HG03066 (cell line): ENCODE results near the gene TUSC2.
A peak's percentile ranks its signal among the peaks of the same experiment; 100 is the strongest.
"Not testable (repeated sequence)": the region's sequence is repeated elsewhere in the genome, so short reads cannot be mapped to it uniquely, and the experiment has no call there.

ENCODE experiments used
- ATAC-seq: cut with Tn5 transposase; IDR thresholded peaks from one replicate; pipeline ENCODE4 v1.9.1; 2021; ENCODE audit warnings: low read depth; ENCODE audit not compliant: unreplicated experiment

Gene TUSC2

GRCh38 chr3:50297384-50297775 lies 30.6 kb downstream of the TUSC2 start:
- ATAC-seq = no peak

- ATAC-seq = no peak
Measured at GRCh38 chr3:50296721-50297383, 31.2 kb downstream of the TUSC2 start.

- no peak for ATAC-seq
Measured at GRCh38 chr3:50295553-50296431, 32.2 kb downstream of the TUSC2 start.

- ATAC-seq = no peak
Measured at GRCh38 chr3:50294492-50295403, 33.3 kb downstream of the TUSC2 start.

GRCh38 chr3:50294089-50294488 lies 33.9 kb downstream of the TUSC2 start:
- ATAC-seq = no peak

GRCh38 chr3:50293079-50293801 lies 34.8 kb downstream of the TUSC2 start:
- no peak for ATAC-seq

GRCh38 chr3:50292159-50293078 lies 35.6 kb downstream of the TUSC2 start, which contains the start of gene IFRD2:
IFRD2 (minus strand) TSS chr3:50292429; CDS start chr3:50292274, 155 bp downstream.
- ATAC-seq = peak; percentile 97

GRCh38 chr3:50290161-50290641 lies 37.8 kb downstream of the TUSC2 start:
- ATAC-seq = no peak

GRCh38 chr3:50289130-50289529 lies 38.9 kb downstream of the TUSC2 start:
- no peak for ATAC-seq

GRCh38 chr3:50288387-50289007 lies 39.5 kb downstream of the TUSC2 start:
- no peak for ATAC-seq

GRCh38 chr3:50287262-50287661 lies 40.8 kb downstream of the TUSC2 start:
- no peak for ATAC-seq

GRCh38 chr3:50286322-50287227 lies 41.4 kb downstream of the TUSC2 start:
- no peak for ATAC-seq

GRCh38 chr3:50284121-50284520 lies 43.9 kb downstream of the TUSC2 start:
- not testable (repeated sequence) for ATAC-seq

- ATAC-seq = no peak
Measured at GRCh38 chr3:50279255-50280016, 48.6 kb downstream of the TUSC2 start.

- no peak for ATAC-seq
Measured at GRCh38 chr3:50278880-50279224, 49.2 kb downstream of the TUSC2 start, which contains the start of gene LSMEM2. LSMEM2 (plus strand) TSS chr3:50279087; CDS start chr3:50279114, 27 bp downstream.

- ATAC-seq = no peak
Measured at GRCh38 chr3:50278123-50278879, 49.7 kb downstream of the TUSC2 start.
